MV-4-11 (cell line): ENCODE results near the gene BLNK.
"Not testable (repeated sequence)": the region's sequence is repeated elsewhere in the genome, so short reads cannot be mapped to it uniquely, and the experiment has no call there.

Experiments used
- DNase-seq: peaks from one replicate; lab custom pipeline; 2025; lab: John Stamatoyannopoulos, UW

BLNK gene

DNA sequence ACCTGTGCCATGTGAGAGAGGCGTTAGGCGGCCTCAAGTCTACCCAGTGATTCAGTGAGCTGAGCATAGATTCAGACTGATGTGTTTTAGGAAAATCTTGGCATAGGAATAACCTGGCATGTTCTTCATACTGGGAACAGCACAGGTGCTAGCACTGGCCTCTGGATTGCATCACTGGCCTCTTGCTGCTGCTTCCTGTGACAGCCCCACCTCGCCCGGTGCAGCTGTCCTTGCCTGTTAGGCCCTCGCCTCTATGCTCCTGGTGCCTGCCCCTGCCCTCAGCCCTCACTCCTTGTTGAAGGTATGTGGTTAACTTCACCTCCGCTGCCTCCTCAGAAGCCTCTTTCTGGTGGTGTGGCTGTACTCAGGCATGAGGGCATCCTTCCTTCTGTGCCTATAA, 46.2 kb downstream of the BLNK start:
- DNase-seq, result no peak

DNA sequence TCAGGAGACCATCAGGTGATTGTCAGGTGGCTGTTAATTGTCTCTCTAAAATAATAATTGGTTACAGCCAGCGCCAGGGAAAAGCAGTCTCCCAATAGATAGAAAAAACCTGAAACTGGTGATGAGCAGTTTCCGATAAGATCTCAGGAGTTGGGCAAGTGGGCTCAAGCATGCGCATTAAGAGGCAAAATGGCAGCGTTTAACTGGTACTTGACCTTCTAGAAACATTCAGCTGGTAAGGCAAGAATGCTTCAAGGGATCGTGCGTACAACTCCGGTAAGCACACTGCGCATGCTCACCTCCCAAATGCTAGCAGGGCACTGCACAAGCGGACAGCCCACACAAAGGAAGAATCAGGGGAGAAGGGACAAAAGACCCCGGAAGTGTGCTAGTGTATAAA, 48.5 kb downstream of the BLNK start:
- DNase-seq, result no peak

DNA sequence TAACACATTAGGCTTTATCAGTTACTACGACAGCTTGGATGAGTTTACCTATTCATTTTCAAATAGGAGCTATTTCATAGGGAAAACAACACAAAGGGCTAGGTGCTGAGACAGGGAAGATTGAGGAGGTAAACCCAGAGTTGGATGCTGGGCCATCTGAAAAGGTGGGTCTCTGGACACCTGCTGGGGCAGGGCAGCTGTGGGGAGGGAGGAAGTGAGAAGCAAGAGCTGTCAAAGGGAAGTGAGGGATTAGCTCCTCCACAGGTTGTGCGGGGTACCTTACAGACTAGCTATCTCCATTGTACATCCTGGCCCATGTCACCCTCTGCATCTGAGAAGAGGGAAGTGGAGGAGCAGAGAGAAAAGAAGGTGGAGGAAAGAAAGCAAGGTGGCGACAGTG, 48.9 kb downstream of the BLNK start:
- no peak for DNase-seq

DNA sequence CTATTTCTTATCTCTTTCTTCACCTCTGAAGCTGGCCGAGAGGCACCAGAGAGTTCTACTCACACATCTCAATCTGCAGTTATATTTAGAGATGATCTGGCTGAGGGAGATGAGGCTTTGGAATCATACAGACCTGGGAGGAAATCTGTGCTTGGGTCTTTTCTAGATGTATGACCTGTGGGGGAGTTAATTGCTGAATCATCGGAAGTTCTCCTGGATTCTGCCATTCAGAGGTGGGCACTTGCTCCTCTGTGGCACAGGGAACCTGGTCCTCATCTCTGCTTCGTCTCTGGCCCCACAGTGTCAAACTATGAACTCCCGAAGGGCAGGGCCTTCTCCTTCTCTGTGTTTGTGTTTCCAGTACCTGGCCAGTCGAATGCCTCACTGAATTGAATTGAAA, 52.5 kb downstream of the BLNK start:
- DNase-seq, result no peak

DNA sequence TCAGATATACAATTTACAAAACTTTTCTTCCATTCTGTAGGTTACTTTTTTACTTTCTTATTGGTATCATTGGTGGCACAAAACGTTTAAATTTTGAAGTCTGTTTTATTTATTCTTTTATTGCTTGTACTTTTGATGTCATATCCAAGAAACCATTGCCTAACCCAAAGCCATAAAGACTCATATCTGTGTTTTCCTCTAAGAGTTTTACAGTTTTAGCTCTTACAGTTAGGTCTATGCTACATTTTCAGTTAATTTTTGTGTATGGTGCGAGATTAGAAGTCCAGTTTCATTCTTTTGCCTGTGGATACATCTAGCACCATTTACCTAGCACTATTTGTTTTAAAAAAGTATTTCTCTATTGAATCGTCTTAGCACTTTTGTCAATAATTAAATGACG, 53.7 kb downstream of the BLNK start:
- DNase-seq, result no peak

DNA sequence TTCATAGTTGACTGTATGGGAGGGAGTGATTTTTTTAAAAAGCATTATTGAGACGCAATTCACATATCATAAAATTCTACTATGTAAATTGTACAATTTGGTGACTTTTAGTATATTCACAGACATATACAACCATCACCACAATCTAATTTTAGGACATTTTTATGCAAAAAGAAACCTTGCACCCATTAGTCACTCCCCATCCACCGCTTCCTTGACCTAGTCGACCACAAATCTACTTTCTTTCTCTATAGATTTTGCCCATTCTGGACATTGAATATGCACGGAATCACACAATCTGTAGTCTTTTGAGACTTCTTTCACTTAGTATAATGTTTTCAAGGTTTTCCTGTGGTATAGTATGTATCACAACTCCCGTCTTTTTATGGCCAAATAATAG, 54.6 kb downstream of the BLNK start:
- DNase-seq, result no peak

DNA sequence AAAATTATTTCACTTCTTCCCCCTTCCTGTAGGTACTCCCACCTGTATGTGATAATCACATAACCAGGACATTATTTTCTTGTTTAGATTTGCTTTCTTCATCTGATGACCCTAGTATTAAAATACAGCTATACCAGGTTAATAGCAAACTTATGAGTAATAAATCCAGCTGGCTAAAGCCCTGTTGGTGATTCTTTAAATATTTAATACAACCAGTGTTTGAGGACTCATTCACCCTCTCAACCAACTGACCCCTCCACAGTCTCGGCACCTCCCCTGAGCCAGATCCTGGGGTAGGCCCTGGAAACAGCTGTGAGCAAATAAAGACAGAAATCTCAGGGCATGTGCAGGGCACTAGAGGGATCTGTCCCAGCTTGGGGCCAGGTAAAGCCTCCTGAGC, 58.5 kb downstream of the BLNK start:
- DNase-seq, result no peak

DNA sequence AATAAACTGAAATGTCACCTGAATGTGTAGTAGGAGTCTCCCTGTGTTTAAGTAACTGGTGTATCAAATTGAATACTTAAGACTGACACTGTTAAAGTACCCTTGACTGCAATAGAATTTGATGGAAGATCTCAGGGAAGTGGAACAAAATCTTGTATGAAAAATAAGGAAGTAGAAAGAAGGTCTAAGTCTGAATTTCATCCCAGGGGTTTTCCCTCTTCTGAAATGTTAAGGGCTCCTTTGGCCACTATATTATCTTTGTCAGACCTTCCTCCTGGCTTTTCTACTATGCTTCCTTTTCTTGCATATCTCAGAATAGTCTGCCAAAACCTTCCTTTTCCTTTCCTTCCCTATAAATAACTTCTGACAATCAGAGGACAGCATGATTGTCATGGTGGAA, 59.6 kb downstream of the BLNK start:
- DNase-seq, result peak; percentile 44

DNA sequence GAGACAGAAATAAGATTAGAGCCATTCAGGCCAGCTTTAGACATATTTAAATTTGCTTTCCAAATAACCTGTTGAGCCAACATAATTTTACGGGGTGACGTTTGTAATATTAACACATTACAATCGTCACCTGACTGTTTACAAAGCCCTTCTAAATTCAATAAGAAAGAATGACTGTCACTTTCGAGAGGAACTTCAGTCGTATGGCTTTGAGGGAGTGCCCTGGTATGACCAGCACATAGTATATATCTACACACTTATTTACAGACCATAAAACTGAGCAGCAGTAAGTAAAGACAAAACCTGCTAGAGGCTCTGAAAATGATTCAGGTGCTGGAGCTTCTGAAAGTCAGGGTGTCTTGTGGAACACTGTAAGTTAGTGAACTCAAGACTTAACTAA, 62.4 kb downstream of the BLNK start:
- no peak for DNase-seq

DNA sequence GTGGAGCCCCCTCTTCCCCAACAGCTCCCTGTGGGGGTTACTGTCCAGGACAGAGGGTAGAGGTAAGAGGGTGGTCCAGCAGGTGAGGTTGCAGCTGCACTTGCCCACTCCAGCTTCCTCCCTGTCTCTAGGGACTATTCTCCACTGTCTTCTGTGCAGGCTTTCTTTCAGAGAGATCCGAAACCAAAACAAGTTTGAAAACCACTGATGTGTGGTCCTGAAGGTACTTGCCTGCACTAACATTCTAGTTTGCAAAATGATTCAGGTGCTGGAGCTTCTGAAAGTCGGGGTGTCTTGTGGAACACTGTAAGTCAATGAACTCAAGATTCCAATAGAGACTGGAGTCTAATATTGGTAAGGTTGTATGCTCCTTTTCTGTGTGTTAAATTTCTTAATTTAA, 63.1 kb downstream of the BLNK start:
- DNase-seq, result no peak

DNA sequence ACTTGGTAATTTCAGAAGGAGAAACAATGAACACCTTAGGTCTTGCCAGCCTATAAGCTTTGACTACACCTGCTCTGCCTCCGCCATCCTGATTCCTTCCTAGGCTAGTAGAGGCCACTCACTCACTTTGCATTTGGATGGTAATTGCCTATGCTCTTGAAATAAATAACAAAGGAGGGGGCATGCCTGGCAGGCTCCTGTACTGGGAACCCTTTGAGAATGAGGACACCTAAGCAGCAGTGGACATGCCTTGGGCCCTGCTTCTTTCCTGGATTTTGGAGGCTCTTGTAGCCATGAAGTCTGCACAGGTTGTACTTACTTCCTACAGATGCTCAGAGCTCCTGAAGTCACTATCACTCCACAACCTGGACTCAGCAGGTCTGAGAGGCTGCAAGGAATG, 65.8 kb downstream of the BLNK start:
- DNase-seq, result no peak

DNA sequence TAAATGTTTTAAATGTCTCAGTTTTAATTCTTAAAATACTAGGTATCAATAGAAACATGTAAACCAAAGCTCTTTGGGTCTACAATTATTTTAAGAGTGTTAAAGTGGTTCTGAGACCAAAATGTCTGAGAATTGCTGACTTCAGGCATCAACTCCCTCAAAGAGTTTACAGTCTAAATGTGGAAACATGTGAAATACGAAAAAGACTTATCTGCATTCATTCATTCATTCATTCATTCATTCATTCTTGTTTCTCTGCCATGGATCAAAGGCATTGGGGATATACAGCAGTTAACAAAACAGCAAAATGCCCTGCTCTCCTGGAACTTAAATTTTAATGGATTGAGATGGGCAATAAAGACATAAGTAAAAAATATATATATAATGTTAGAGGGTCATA, 69.8 kb downstream of the BLNK start:
- DNase-seq, result no peak

DNA sequence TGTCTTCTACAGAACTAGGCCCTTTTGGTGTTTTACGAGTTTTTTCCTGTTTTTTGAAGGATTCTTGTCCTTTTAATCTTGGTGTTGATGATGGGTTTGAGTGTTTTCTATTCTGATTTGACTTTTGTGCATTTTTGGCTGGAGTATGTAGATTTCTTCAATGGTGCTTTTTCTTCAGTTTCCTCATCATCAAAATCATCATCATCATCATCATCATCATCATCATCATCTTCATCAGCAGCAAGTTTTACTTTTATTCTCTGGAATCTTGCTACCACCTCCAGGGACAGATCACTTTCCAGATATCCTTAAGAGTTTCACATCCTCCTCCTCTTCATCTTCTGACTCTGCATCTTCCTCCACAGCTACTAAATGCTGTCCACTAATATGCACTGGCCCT, 81.9 kb downstream of the BLNK start:
- not testable (repeated sequence) for DNase-seq

DNA sequence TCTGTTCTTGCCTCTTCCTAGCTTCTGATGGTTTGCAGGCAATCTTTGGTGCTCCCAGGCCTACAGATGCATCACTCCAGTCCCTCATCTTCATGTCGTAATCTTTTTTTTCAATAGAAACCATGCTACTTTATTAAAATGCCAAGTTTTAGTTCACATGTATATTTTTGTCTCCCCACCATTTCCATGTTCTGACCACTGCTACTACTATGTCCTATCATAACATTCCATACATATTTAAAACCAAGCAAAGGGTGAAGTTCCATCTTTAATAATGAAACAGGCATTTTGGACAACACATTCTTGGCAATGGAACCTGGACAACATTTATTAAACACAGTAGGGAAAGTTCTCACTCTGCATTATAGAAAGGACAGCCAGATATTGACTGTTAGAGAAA, 82.5 kb downstream of the BLNK start:
- DNase-seq, result no peak

DNA sequence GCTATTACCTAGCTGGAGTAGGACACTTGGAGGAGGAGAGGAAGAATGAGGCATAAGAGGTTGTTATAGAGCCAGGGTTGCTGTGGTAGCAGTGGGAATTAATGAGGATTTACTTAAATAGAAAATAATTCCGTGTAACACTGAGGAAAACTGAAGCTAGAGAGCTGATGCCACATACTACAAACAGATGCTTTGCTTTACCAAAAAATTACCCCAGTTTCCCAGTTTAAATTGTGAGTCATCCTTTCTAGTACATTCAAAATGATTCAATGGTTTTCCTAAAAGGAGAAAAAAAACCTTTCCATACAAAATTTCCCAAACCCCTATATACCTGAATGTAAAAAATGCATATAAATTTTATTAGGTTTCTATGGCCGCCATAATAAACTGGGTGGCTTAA, 82.9 kb downstream of the BLNK start:
- DNase-seq, result no peak

DNA sequence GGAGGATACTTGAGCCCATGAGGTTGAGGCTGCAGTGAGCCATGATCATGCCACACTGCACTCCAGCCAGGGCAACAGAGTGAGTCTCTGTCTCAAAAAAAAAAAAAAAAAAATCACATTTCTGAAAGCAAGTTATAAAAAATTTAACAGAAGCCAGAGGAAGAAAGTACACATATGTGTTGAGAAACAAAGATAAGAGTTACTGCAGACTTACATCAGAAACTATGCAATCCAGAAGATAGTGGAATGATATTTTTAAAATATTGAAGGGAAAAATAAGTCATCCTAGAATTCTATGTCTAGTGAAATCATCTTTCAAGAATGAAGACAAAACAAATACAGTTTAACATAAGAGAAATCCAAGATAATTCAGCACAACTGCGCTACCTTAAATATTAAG, 94.4 kb downstream of the BLNK start:
- DNase-seq, result peak; percentile 28

DNA sequence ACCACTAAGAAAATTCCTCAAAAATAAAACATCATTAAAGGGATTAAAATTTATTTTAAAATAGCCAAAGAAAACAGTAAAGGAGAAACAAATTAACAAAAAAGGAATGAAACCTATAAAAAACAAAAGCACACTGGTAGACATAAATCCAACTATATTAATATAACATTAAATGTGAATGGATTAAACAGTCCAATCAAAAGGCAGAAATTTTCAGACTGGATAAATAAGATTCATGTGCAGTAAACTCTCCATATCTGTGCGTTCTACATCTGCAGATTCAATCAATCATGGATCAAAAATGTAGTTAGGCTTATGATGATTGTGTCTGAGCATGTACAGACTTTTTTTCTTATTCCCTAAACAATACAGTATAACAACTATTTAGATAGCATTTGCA, 98.7 kb downstream of the BLNK start:
- DNase-seq, result no peak

DNA sequence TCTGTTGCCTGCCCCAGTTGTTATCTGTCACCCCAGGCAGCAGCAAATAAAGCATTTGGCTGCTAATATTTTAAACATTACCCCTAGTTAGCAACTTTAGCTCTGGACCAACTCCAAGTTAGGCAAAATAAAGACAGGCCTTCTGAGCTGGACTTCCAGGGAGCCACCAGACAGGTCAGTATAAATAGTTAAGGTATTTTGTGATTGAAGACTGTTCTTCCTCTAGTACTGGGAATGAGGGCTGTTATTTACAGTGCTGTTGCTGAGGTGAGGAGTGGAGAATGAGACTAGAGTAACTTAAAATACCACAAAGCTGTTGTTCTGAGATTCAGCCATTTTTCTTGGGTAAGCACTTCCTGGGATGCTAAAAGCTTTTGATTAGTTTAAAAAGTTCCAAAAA, 101.1 kb downstream of the BLNK start:
- DNase-seq, result no peak

DNA sequence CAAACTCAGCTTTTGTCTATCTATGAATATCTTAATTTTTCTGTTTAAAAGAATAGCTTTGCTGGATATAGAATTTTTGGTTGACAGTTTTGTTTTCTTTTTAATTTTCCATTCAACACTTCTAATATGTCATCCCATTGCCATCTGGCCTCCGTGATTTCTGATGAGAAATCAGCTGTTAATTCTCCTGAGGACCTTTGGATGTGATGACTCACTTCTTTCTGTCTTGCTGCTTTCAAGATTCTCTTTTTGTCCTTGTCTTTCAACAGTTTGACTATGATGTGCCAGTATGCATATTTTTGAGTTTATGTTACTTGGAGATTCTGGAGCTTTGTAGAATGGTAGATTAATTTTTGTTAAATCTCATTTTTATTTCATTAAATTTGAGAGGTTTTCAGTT, 102.8 kb downstream of the BLNK start:
- DNase-seq, result no peak

DNA sequence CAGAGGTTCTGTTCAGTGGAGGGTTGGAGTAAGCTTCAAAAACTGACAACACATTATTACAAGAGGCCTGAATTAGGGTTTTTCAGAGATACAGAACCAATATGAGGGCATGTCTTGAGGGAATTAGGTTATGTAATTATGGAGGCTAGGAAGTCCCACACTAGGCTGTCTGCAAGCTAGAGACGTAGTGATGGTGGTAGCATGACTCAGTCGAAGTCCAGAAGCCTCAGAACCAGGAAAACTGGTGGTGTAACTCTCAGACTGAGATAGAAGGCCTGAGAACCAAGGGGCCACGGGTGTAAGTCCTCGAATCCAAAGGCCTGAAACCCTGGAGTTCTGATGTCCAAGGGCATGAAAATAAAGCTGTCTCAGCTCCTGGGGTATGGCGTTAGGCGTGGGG, 105.6 kb downstream of the BLNK start:
- no peak for DNase-seq

DNA sequence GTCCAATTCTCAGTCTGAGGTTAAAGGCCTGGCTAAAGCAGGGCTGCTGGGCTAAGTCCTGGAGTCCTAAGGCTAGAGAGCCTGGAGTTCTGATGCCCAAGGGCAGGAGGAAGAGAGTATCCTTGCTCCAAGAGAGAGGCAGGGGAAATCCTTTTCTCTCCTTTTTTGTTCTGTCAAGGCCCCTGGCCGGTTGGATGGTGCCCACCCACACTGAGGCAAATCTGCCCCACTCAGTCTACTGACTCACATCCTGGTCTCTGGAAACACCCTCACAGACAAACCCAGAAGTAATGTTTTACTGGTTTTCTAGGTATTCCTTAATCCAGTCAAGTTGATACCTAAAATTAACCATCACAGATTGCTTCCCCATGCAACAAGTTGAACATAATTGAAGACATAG, 118.3 kb downstream of the BLNK start:
- DNase-seq, result no peak

DNA sequence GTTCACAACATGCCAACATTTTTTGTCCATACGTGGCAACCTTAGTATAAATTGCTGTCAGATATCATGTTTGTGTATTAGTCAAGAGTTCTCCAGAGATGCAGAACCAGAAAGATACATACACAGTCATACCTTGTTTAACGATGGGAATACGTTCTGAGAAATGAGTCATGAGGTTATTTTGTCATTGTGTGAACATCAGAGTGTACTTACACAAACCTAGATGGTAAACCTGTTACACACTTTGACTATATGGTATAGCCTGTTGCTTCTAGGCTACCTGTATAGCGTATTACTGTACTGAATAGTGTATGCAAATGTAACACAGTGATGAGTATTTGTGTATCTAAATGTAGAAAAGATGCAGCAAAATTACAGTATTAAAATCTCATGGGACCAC, 118.9 kb downstream of the BLNK start:
- DNase-seq, result no peak
